GM06990 (cell line): ENCODE measurements around the gene RBM44.

Source experiments
- DNase-seq: peaks from one replicate; pipeline ENCODE4 v3.0.0-alpha.2; 2011; ENCODE audit not compliant: insufficient read length; ENCODE audit errors: extremely low read depth
- H3K27me3 ChIP-seq: replicated peaks from 2 replicates; pipeline ENCODE4 v1.6.0; 2011; ENCODE audit warnings: low read length; ENCODE audit not compliant: control insufficient read depth, insufficient read depth
- H3K36me3 ChIP-seq: 2 replicates; pipeline ENCODE4 v1.5.1; 2011; ENCODE audit warnings: low read length; ENCODE audit not compliant: control insufficient read depth, insufficient read depth
- H3K4me3 ChIP-seq: replicated peaks from 2 replicates; pipeline ENCODE4 v1.5.1; 2011; ENCODE audit warnings: low read depth, mild to moderate bottlenecking, control low read depth, low read length
- CTCF ChIP-seq: IDR thresholded peaks from 2 replicates; pipeline ENCODE4 v1.5.1; 2011; ENCODE audit warnings: low read length, control low read depth, mild to moderate bottlenecking, inconsistent platforms; ENCODE audit not compliant: insufficient read depth, poor library complexity, severe bottlenecking

Gene RBM44

GRCh38 chr2:237816531-237816930, 18.0 kb downstream of the RBM44 start:
- Histone ChIP-seq H3K27me3 (no peaks in the 10 kb centered on the region), H3K36me3 (no peaks in the 10 kb centered on the region), H3K4me3 (no peak overlapping the region)
- TF ChIP-seq CTCF: no peak
- no peak for DNase-seq

DNA sequence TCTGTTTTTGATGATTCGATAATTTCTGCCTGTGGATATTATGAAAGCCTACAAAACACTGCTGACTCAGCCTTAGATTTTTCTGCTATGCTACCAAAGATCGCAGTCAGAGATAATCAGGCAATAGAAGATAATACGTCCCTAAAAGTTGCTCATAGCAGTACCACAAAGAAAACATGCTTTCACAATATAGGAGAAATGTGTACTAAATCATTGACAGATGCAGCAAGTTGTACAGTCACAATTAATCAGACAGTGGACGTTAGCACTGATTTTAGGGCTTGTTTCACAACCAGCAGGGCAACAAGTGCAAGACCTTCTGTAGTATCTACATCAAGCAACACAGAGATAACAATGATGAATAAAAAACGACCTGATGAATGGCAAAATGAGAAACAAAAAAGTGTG, 19.5 kb downstream of the RBM44 start:
- H3K36me3 ChIP-seq: no peaks in the 10 kb centered on the region
- no peak overlapping the region for H3K4me3 ChIP-seq
- DNase-seq: no peak
- no peaks in the 10 kb centered on the region for H3K27me3 ChIP-seq
- no peak for TF ChIP-seq CTCF

- no peak for TF ChIP-seq CTCF
- H3K36me3 ChIP-seq: no peaks in the 10 kb centered on the region
- no peak for DNase-seq
- no peaks in the 10 kb centered on the region for H3K27me3 ChIP-seq
- H3K4me3 ChIP-seq: no peak overlapping the region
Measured at GRCh38 chr2:237819231-237819630, 20.7 kb downstream of the RBM44 start.

DNA sequence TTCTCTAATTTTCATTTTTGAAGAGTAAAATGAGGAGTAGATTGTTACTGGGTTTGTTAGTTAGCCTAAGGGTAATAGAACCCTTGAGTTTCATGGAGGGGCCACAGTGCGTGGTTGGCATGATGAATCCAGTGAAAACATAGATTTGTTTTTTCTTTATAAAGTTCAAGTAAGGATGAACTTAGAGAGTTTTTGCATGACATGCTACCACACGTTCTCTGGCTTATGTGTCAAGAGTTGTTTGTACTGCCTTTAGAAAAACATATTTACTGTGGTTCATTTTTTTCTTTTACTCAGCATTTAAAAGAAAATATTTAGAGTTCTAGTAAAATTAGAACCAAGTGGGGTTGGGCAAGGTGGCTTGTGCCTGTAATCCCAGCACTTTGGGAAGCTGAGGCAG, 21.8 kb downstream of the RBM44 start:
- no peak for TF ChIP-seq CTCF
- H3K36me3 ChIP-seq: no peaks in the 10 kb centered on the region
- no peaks in the 10 kb centered on the region for H3K27me3 ChIP-seq
- no peak overlapping the region for H3K4me3 ChIP-seq
- no peak for DNase-seq

GRCh38 chr2:237823544-237823943, 25.0 kb downstream of the RBM44 start:
- TF ChIP-seq CTCF: no peak

DNA sequence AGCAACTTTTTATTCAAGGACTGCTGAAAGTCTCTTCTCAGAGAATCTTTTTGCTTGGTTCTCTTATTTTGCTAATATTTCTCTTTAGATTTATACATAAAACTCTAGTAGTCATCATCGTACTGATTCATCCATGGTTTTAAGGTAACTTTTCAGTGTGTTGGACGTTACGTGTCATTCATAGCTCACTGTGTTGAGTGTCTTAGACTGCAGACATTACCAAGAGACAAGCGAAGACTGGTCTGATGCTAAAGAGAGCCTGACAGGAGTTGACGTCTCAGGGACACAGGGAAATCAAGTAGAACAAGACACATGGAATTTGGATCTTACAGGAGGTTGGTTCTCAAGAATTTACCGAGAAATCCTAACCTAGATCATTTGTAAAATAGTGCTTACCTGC, 25.5 kb downstream of the RBM44 start:
- no peak for TF ChIP-seq CTCF
- no peaks in the 10 kb centered on the region for H3K36me3 ChIP-seq
- no peak overlapping the region for H3K4me3 ChIP-seq
- no peak for DNase-seq
- no peaks in the 10 kb centered on the region for H3K27me3 ChIP-seq

More at GRCh38 chr2:237823544-237823943, 25.0 kb downstream of the RBM44 start:
- Histone ChIP-seq H3K27me3 (no peaks in the 10 kb centered on the region), H3K36me3 (no peaks in the 10 kb centered on the region), H3K4me3 (no peak overlapping the region)
- no peak for DNase-seq
